SKM-1 treated with dmso at 0.1 percent for 144 hours (cell line): Measurements from ENCODE around the gene CHD5.
"Not testable (repeated sequence)": the region's sequence is repeated elsewhere in the genome, so short reads cannot be mapped to it uniquely, and the experiment has no call there.

Experiments used
- DNase-seq: peaks from one replicate; lab custom pipeline; 2025; ENCODE audit not compliant: unreplicated experiment; lab: John Stamatoyannopoulos, UW

Gene CHD5

GRCh38 chr1:6087377-6087772 lies 92.7 kb downstream of the CHD5 start:
- DNase-seq = no peak

- DNase-seq = no peak
Observed at GRCh38 chr1:6086762-6087376, 93.3 kb downstream of the CHD5 start.

- DNase-seq = no peak
Observed at GRCh38 chr1:6086358-6086757, 93.8 kb downstream of the CHD5 start.

GRCh38 chr1:6085666-6086065 lies 94.5 kb downstream of the CHD5 start:
- no peak for DNase-seq

- no peak for DNase-seq
Observed at GRCh38 chr1:6084781-6085495, 95.2 kb downstream of the CHD5 start.

DNA sequence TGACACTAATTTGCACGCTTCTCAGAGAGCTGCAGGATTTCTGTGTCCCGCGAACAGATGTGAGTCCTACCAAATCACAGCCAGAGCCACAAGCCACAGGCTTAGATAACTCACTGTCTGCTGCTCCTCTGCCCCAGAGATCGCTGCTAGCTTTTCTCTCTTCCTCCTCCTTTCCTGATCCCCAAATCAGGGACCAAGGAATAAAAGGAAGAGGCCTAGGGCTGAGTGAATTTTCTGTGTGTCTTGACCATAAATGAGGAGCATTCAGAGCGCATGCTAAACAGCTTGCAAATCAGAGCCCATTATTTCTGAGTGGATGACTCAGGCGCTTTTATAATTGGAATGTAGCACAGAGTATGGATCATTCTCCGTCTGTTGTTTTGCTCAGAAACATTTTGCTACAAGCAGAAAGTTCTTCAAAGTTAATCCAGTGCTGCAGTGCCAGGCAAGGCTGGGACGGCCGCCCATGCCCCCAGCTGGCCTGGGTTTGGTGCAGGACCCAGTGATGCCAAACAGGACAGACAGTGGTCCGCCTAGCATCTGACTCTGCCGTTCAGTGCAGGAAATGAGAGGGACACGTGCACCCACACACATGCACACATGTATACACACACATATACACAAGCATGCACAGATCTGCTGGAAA lies 96.2 kb downstream of the CHD5 start:
- DNase-seq = no peak

GRCh38 chr1:6083385-6083784 lies 96.7 kb downstream of the CHD5 start:
- DNase-seq = no peak

DNA sequence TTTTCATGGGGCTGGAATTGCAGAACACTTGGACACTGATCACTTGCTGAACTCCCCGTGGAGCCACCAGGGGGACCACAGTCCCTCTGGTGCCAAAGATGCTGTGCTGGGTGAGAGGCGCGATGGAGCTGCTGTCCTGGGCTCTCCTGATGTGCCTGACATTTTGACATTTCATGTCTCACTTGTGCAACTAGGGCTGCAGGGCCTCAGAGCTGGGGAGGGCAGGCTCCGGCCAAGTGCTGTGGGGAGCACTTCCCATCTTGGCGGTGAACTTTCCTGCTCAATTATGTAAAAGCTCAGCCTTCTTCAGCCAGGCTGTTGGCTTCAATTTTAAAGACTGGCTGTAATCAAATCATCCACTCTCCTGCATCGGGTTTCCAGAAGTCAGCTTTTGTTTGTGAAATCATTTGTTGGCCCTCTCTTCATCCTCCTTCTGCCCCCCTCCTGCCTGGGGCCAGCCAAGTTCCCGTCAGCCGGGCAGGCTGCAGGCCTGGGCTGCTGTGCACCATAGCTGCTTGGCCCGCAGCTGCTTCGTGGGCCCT lies 97.6 kb downstream of the CHD5 start:
- no peak for DNase-seq

DNA sequence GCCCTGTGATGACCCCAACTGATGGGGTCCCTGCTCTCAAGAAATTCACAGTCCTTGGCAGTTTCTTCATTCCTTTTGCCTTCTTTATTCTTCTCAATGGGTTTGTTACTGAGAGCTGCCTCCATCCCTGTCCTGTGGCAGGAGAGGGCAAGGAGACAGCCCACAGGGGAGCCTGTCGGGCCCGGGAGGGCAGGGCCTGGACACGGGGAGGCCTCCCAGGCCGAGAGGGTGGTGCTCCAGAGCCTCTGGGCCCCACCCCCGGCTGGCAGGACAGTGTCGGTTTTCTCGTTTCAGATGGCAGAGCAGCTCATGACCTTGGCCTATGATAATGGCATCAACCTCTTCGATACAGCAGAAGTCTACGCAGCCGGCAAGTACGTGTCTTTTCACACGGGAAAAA lies 98.2 kb downstream of the CHD5 start:
- DNase-seq = no peak

DNA sequence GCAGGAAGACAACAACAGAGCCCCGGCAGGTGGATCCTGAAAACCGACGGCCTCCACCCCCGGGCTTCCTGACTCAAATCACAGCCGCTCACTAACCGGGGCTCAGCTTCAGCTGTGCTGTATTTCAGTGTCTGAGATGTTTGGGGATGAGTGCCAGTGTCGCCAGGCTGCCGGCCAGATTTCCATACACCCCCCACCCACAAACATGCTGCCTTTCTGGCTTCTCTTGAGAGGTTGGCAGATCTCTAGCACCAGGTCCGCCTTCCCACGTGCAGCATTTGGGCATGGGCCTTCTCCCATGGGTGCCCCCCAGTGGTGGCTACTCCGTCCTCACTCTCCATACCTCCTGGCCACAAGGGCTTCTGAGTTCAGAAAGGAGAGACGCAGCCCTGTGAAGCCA lies 99.7 kb downstream of the CHD5 start:
- DNase-seq = no peak

GRCh38 chr1:6077919-6078318 lies 102.2 kb downstream of the CHD5 start:
- no peak for DNase-seq

DNA sequence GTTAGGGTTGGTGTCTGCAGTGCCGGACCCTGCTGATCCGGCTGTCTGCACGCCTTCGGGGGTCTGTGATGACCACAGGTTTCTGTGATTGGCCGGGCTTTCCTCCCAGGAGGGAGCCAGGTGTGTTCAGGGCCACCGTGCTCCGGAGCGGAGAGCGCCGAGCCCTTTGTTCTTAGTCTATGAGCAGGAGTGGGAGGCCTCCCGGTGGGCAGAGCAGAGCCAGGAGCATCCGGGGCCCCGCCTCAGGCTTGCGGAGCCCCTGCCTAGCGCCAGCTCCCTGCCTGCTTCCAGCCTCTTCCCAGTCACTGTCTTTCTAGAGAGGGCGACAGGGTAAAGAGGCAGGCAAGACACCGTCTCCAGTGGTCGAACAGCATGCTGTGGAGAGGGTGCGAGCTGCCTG lies 102.6 kb downstream of the CHD5 start:
- no peak for DNase-seq

- not testable (repeated sequence) for DNase-seq
Observed at GRCh38 chr1:6077061-6077460, 103.1 kb downstream of the CHD5 start.

- no peak for DNase-seq
Observed at GRCh38 chr1:6075748-6076147, 104.4 kb downstream of the CHD5 start.

- no peak for DNase-seq
Observed at GRCh38 chr1:6074192-6074901, 105.8 kb downstream of the CHD5 start.

DNA sequence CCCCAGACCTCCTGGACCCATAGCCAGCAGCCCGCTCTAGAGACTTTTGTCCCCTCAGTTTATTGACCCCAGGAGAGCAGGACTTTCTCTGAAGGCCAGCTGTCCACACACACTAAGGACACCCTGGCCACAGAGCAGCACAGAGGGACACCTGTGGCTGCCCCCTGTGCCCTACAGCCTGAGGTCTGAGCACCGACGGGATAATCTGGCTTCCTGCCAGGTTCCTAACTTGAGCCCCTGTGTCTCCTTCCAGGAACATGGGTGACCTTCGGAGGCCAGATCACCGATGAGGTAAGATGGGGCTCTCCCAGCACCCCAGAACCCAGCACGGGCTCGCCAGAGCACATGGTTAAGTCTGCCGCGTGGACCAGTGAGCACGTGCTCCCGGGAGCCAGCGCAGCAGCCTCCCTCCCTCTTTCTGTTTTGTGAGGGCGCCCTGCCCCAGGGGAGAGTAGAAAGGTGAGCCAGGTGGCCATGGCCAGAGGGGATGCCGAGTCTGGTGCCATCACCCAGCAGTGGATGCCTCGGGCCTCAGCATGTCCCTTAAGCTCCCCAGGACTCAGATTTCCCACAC lies 106.6 kb downstream of the CHD5 start:
- DNase-seq = no peak

DNA sequence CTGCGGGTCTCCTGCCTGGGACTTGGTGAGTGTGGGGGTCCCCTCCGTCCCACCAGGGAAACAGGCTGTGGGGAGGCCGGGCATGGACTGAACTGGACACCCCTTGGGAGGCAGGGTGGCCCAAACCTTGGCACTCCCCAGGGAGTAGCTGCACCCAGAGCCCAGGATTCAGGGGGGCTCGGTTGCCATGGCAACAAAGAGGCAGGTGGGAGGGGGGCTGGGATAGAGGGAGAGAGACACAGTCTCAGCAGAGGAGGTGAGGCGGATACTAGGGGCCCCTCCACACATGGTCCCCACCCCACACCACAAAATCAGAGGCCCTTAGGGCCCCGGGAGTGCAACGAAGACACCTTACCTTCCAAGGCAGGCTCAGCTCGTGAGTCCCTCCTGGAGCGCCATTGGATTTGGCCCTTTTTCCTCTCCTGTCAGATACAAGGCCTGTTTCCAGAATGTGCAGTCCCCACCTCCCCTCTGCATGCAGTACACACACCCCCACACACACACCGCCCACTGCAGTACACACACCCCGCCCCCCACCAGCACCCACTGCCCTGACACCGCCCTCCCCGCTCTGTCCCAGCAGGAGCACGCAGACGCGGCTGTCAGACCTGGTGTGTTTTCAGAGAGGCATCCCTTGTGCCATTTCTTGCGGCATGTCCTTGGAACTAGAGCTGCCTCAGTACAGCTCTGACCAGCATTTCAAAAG lies 107.2 kb downstream of the CHD5 start:
- DNase-seq = no peak

DNA sequence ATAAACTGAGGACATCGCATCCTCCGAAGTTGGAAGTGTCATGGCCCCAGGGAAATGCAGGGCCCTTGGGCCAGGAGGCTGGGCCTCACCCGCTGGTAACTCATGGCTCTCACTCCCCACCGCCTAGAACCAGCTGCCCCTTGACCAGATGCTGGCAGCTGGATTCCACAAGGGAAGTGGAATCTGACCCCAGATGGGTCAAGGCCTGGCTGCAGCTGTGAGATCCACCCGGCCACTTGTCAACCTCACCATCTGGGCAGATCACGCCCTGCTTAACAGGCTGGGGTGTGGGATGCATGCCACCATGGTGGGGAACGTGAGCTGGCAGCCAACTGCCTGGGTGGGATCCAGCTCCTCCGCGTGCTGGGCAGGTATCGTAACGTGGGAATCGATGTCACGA lies 108.9 kb downstream of the CHD5 start:
- DNase-seq = no peak

GRCh38 chr1:6070450-6070974 lies 109.6 kb downstream of the CHD5 start:
- no peak for DNase-seq

- no peak for DNase-seq
Observed at GRCh38 chr1:6069573-6069972, 110.5 kb downstream of the CHD5 start.
